ENCODE results near the gene VPS50. TPM values are rescaled to one million over a fixed set of nuclear protein-coding genes. Genes with fewer than 3 reads are reported as not detected.
"Not testable (repeated sequence)": the region's sequence is repeated elsewhere in the genome, so short reads cannot be mapped to it uniquely, and the experiment has no call there.

Gene VPS50
- total and polyA plus RNA-seq, 2 experiments from 2014 or later, result 11.9 to 30.9 TPM

DNA sequence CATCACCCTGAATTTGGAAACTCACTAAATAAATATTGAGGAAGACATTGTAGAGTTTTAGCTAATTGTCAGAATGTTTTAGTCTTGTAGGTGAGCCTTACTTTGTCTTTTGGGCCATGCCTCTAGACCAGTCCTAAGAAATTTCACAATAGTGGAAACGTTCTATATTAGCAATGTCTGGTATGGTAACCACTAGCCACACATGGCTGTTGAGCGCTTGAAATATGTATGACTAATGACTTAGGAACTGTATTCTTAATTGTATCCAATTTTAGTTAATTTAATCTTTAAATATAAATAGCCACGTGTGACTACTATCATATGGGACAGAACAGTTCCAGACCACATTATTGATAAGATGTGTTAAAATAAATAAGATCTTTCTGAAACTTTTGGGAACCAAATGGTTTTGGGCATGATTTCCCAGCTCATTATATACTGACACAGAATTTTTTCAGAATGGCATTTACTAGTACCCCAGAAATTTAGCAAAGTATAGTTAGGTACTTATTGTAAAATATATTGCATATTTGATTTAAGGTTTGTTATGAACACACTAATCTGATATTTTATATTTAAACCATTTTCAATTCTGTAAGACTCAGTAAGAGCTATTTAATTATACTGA lies 95.0 kb downstream of the VPS50 start:
- no peak overlapping the region for H2AFZ ChIP-seq
- peak overlapping the region; percentile 46 for H3K27ac ChIP-seq
- H3K79me2 ChIP-seq (ENCODE audit: insufficient read depth), result no peaks in the 10 kb centered on the region
- no peaks in the 10 kb centered on the region for H3K36me3 ChIP-seq (ENCODE audit: low read depth)
- no peak overlapping the region for H3K9ac ChIP-seq
- peak; percentile 92 for DNase-seq
- no peaks in the 10 kb centered on the region for H3K27me3 ChIP-seq (replicated peaks; ENCODE audit: insufficient read depth)
- no peaks in the 10 kb centered on the region for H4K20me1 ChIP-seq (ENCODE audit: insufficient read depth)
- H3K9me3 ChIP-seq (ENCODE audit: low read depth), result no peaks in the 10 kb centered on the region
- TF ChIP-seq EZH2phosphoT487 (IDR thresholded peaks at IDR 0.05; ENCODE audit: insufficient read depth, low read depth) (no peak), EZH2 (IDR thresholded peaks at IDR 0.05; ENCODE audit: insufficient read depth, poor library complexity, severe bottlenecking) (no peak)
- H3K4me3 ChIP-seq, result no peak overlapping the region
- H3K9me2 ChIP-seq (ENCODE audit: insufficient read depth), result no peaks in the 10 kb centered on the region
- H3K4me2 ChIP-seq (ENCODE audit: unreplicated experiment), result peak overlapping the region; percentile 71
- 2 to 3% methylated on average over 3 of the region's 3 CpGs for WGBS, 2 experiments (ENCODE audit: low coverage in 1 of 2, low lambda C conversion rate in 2 of 2, missing lambda C conversion rate in 2 of 2)
- H3K4me1 ChIP-seq (ENCODE audit: insufficient read depth), result peaks cover 15% of the 10 kb centered on the region
- H3F3A ChIP-seq (ENCODE audit: insufficient read depth), result no peaks in the 10 kb centered on the region
- in situ Hi-C loops (cut with MboI), result no loop called here

DNA sequence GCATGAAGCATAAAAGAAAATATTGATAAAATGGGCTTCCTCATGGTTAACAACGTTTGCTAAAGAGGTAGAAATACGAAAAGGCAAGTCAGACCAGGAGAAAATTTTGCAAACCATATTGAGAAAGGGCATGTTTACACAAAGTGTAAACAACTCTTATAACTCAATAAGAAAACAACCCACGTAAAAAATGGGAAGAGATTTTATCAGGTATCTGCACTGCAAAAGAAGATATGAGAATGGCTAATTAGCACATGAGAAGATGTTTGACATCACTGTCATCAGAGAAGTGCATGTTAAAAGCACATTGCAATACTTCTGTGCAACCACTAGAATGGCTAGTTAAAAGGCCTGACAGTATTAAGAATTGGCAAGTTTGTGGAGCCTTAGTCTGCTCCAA lies 99.5 kb downstream of the VPS50 start:
- no peak overlapping the region for H3K27ac ChIP-seq
- H4K20me1 ChIP-seq (ENCODE audit: insufficient read depth), result no peaks in the 10 kb centered on the region
- in situ Hi-C loops (cut with MboI), result no loop called here
- WGBS, 2 experiments (ENCODE audit: low coverage in 1 of 2, low lambda C conversion rate in 2 of 2, missing lambda C conversion rate in 2 of 2), result 96 to 100% methylated on average over 3 of the region's 3 CpGs
- no peaks in the 10 kb centered on the region for H3F3A ChIP-seq (ENCODE audit: insufficient read depth)
- no peaks in the 10 kb centered on the region for H3K9me2 ChIP-seq (ENCODE audit: insufficient read depth)
- no peak overlapping the region for H2AFZ ChIP-seq
- no peak for TF ChIP-seq EZH2 (IDR thresholded peaks at IDR 0.05; ENCODE audit: insufficient read depth, poor library complexity, severe bottlenecking)
- no peak for TF ChIP-seq EZH2phosphoT487 (IDR thresholded peaks at IDR 0.05; ENCODE audit: insufficient read depth, low read depth)
- no peak for DNase-seq
- H3K36me3 ChIP-seq (ENCODE audit: low read depth), result no peaks in the 10 kb centered on the region
- no peaks in the 10 kb centered on the region for H3K27me3 ChIP-seq (replicated peaks; ENCODE audit: insufficient read depth)
- no peak overlapping the region for H3K9ac ChIP-seq
- H3K4me2 ChIP-seq (ENCODE audit: unreplicated experiment), result no peak overlapping the region
- no peaks in the 10 kb centered on the region for H3K79me2 ChIP-seq (ENCODE audit: insufficient read depth)
- H3K4me3 ChIP-seq, result no peak overlapping the region
- H3K9me3 ChIP-seq (ENCODE audit: low read depth), result no peaks in the 10 kb centered on the region
- H3K4me1 ChIP-seq (ENCODE audit: insufficient read depth), result peaks cover 12% of the 10 kb centered on the region

DNA sequence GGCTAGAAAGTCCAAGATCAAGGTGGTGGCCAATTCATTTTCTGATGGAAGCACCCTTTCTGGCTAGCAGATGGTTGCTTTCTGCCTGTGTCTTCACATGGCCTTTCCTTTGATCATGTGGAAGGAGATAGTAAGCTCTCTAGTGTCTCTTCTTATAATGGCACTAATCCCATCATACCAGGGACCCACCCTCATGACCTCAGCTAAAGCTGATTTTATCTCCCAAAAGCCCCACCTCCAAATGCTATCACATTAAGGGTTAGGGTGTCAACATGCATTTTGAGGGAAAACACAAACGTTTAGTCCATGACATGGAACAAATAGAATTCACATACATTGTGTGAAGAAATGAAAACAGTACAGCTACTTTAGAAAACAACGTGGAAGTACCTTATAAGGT lies 100.0 kb downstream of the VPS50 start:
- Histone ChIP-seq H3K4me3 (no peak overlapping the region), H3K36me3 (ENCODE audit: low read depth) (no peaks in the 10 kb centered on the region), H2AFZ (no peak overlapping the region), H3K9me2 (ENCODE audit: insufficient read depth) (no peaks in the 10 kb centered on the region), H3K27me3 (replicated peaks; ENCODE audit: insufficient read depth) (no peaks in the 10 kb centered on the region), H4K20me1 (ENCODE audit: insufficient read depth) (no peaks in the 10 kb centered on the region), H3K27ac (no peak overlapping the region), H3F3A (ENCODE audit: insufficient read depth) (no peaks in the 10 kb centered on the region), H3K4me2 (ENCODE audit: unreplicated experiment) (no peak overlapping the region), H3K9me3 (ENCODE audit: low read depth) (no peaks in the 10 kb centered on the region), H3K79me2 (ENCODE audit: insufficient read depth) (no peaks in the 10 kb centered on the region), H3K4me1 (ENCODE audit: insufficient read depth) (peaks cover 8% of the 10 kb centered on the region), H3K9ac (no peak overlapping the region)
- 77% methylated on average over 2 of the region's 2 CpGs for WGBS, 2 experiments (ENCODE audit: low coverage in 1 of 2, low lambda C conversion rate in 2 of 2, missing lambda C conversion rate in 2 of 2)
- TF ChIP-seq EZH2phosphoT487 (IDR thresholded peaks at IDR 0.05; ENCODE audit: insufficient read depth, low read depth) (no peak), EZH2 (IDR thresholded peaks at IDR 0.05; ENCODE audit: insufficient read depth, poor library complexity, severe bottlenecking) (no peak)
- no peak for DNase-seq
- in situ Hi-C loops (cut with MboI), result no loop called here

DNA sequence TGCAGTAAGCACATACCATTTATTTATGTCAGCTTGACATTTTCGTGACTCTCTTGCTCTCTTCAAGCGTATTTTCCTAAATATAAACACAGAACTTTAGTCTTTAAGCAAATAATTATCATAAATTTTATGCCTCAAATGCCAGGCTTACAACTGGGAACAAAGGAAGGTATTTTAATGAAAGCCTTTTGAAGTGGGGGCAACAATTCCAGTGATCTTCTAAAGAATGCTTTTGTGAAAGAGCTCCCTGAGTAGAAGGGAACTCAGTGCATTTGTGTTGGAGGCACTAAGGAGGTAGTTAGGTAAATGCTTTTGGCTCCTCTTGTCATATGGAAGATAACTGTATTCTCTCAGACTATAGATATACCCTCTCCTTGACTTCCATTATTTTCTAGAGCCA lies 104.9 kb downstream of the VPS50 start:
- no peak for DNase-seq
- no peaks in the 10 kb centered on the region for H4K20me1 ChIP-seq (ENCODE audit: insufficient read depth)
- H3K9me2 ChIP-seq (ENCODE audit: insufficient read depth), result no peaks in the 10 kb centered on the region
- in situ Hi-C loops (cut with MboI), result no loop called here
- no peaks in the 10 kb centered on the region for H3K9me3 ChIP-seq (ENCODE audit: low read depth)
- no peak overlapping the region for H3K9ac ChIP-seq
- TF ChIP-seq EZH2 (IDR thresholded peaks at IDR 0.05; ENCODE audit: insufficient read depth, poor library complexity, severe bottlenecking) (no peak), EZH2phosphoT487 (IDR thresholded peaks at IDR 0.05; ENCODE audit: insufficient read depth, low read depth) (no peak)
- no peaks in the 10 kb centered on the region for H3K27me3 ChIP-seq (replicated peaks; ENCODE audit: insufficient read depth)
- H3F3A ChIP-seq (ENCODE audit: insufficient read depth), result no peaks in the 10 kb centered on the region
- H3K4me1 ChIP-seq (ENCODE audit: insufficient read depth), result 0 out of 2 replicates have a peak, but pooled peaks cover 3% of the 10 kb centered on the region
- no peak overlapping the region for H3K4me2 ChIP-seq (ENCODE audit: unreplicated experiment)
- WGBS, 2 experiments (ENCODE audit: low coverage in 1 of 2, low lambda C conversion rate in 2 of 2, missing lambda C conversion rate in 2 of 2), result 94 to 95% methylated on average over 2 of the region's 2 CpGs
- no peak overlapping the region for H2AFZ ChIP-seq
- H3K79me2 ChIP-seq (ENCODE audit: insufficient read depth), result no peaks in the 10 kb centered on the region
- no peaks in the 10 kb centered on the region for H3K36me3 ChIP-seq (ENCODE audit: low read depth)
- H3K27ac ChIP-seq, result no peak overlapping the region
- no peak overlapping the region for H3K4me3 ChIP-seq

DNA sequence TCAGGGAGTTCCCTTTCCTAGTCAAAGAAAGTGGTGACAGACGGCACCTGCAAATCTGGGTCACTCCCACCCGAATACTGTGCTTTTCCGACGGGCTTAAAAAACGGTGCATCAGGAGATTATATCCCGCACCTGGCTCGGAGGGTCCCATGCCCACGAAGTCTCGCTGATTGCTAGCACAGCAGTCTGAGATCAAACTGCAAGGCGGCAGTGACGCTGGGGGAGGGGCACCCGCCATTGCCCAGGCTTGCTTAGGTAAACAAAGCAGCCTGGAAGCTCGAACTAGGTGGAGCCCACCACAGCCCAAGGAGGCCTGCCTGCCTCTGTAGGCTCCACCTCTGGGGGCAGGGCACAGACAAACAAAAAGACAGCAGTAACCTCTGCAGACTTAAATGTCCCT lies 110.0 kb downstream of the VPS50 start:
- H3F3A ChIP-seq (ENCODE audit: insufficient read depth); H3K4me1 ChIP-seq (ENCODE audit: insufficient read depth); H3K79me2 ChIP-seq (ENCODE audit: insufficient read depth); H3K9me2 ChIP-seq (ENCODE audit: insufficient read depth); H4K20me1 ChIP-seq (ENCODE audit: insufficient read depth); H3K27me3 ChIP-seq (replicated peaks; ENCODE audit: insufficient read depth); in situ Hi-C loops (cut with MboI); DNase-seq; H3K27ac ChIP-seq; H3K9ac ChIP-seq; H3K4me3 ChIP-seq; H3K4me2 ChIP-seq (ENCODE audit: unreplicated experiment); H2AFZ ChIP-seq; H3K9me3 ChIP-seq (ENCODE audit: low read depth); H3K36me3 ChIP-seq (ENCODE audit: low read depth): not testable (repeated sequence)
- WGBS, 2 experiments (ENCODE audit: low coverage in 1 of 2, low lambda C conversion rate in 2 of 2, missing lambda C conversion rate in 2 of 2), result 92 to 93% methylated on average over 13 of the region's 13 CpGs

All from GM23248 (cell line).